HepG2 (cell line): ENCODE measurements around the gene ENAH. TPM values are rescaled to one million over a fixed set of nuclear protein-coding genes. Genes with fewer than 3 reads are reported as not detected.
A peak's percentile ranks its signal among the peaks of the same experiment; 100 is the strongest.

Experiments used
- BRCA1 ChIP-seq: sonication (generic); formaldehyde crosslinking; IDR thresholded peaks from 2 replicates; pipeline ENCODE4 v1.4.0; 2020; ENCODE audit warnings: missing genetic modification reagents
- HES4 ChIP-seq: sonication (generic); formaldehyde crosslinking; IDR thresholded peaks from 2 replicates; pipeline ENCODE4 v1.9.0; 2021; ENCODE audit warnings: mild to moderate bottlenecking, missing genetic modification reagents, borderline replicate concordance
- IRF9 ChIP-seq: sonication (generic); formaldehyde crosslinking; IDR thresholded peaks from 2 replicates; pipeline ENCODE4 v1.8.0; 2022; ENCODE audit warnings: missing genetic modification reagents, mild to moderate bottlenecking, borderline replicate concordance
- KAT2B ChIP-seq: fragments of 150-350 bp; IDR thresholded peaks from 2 replicates; pipeline ENCODE4 v1.6.1; 2014; ENCODE audit warnings: low read depth, low read length, borderline replicate concordance
- NFIC ChIP-seq: IDR thresholded peaks from 2 replicates; pipeline ENCODE4 v1.6.1; 2012; ENCODE audit warnings: mild to moderate bottlenecking, low read length, inconsistent platforms
- NPAS2 ChIP-seq: sonication (generic); formaldehyde crosslinking; IDR thresholded peaks from 2 replicates; pipeline ENCODE4 v1.8.0; 2022; ENCODE audit warnings: mild to moderate bottlenecking, missing genetic modification reagents, borderline replicate concordance
- POLR2G ChIP-seq: fragments of 200-400 bp; formaldehyde crosslinking; IDR thresholded peaks from 2 replicates; pipeline ENCODE4 v1.6.1; 2018; ENCODE audit warnings: mild to moderate bottlenecking, low read depth, low read length, moderate library complexity
- TAF15 ChIP-seq: fragments of 200-400 bp; formaldehyde crosslinking; IDR thresholded peaks from one replicate; pipeline ENCODE4 v1.6.1; 2018; ENCODE audit warnings: mild to moderate bottlenecking, low read depth, low read length; ENCODE audit not compliant: poor library complexity, severe bottlenecking
- ZIK1 ChIP-seq: sonication (generic); formaldehyde crosslinking; IDR thresholded peaks from 2 replicates; pipeline ENCODE4 v1.5.0; 2020; ENCODE audit warnings: mild to moderate bottlenecking, low read depth, missing genetic modification reagents, borderline replicate concordance
- ZNF224 ChIP-seq: sonication (generic); formaldehyde crosslinking; IDR thresholded peaks from 2 replicates; pipeline ENCODE4 v1.5.0; 2020; ENCODE audit warnings: mild to moderate bottlenecking, missing genetic modification reagents
- ZNF317 ChIP-seq: sonication (generic); formaldehyde crosslinking; IDR thresholded peaks from 2 replicates; pipeline ENCODE4 v1.5.0; 2020; ENCODE audit warnings: mild to moderate bottlenecking, missing genetic modification reagents
- ZNF329 ChIP-seq: sonication (generic); formaldehyde crosslinking; IDR thresholded peaks from 2 replicates; pipeline ENCODE4 v1.9.0; 2021; ENCODE audit warnings: low read depth, mild to moderate bottlenecking, missing genetic modification reagents
- ZNF557 ChIP-seq: sonication (generic); formaldehyde crosslinking; IDR thresholded peaks from 2 replicates; pipeline ENCODE4 v1.4.0; 2020; ENCODE audit warnings: missing genetic modification reagents
- ZNF660 ChIP-seq: sonication (generic); formaldehyde crosslinking; IDR thresholded peaks from 2 replicates; pipeline ENCODE4 v1.5.1; 2020; ENCODE audit warnings: mild to moderate bottlenecking, low read depth, missing genetic modification reagents, borderline replicate concordance
- ZNF891 ChIP-seq: sonication (generic); formaldehyde crosslinking; IDR thresholded peaks from 2 replicates; pipeline ENCODE4 v1.5.0; 2020; ENCODE audit warnings: mild to moderate bottlenecking, missing genetic modification reagents
- polyA plus RNA-seq, 8 experiments: library from polyadenylated mRNA; depleted of rRNA in 3 of 8; stranded (reverse) in 7 of 8; unstranded in 1 of 8; fragments of >200 nt; fragmentation: Illumina TruSeq in 4 of 8; extraction: Trizol in 4 of 8; gene quantifications; 2 replicates each; pipeline versions ENCODE4 v1.2.1 to v1.2.3, GENCODE V29; 2011 to 2016; ENCODE audit warnings: low read depth in 4 of 8, missing spikeins in 1 of 8, mixed read lengths in 1 of 8; ENCODE audit not compliant: insufficient read depth in 1 of 8
- total RNA-seq, 5 experiments: library from RNA; depleted of rRNA; stranded (reverse); fragments of >200 nt; fragmentation: Illumina TruSeq; extraction: Trizol; gene quantifications; 2 replicates each; pipeline ENCODE4 v1.2.3, GENCODE V29; 2016; ENCODE audit warnings: low read depth in 1 of 5
- TF ChIP-seq, protein P1 (sequence below): IDR thresholded peaks from 2 replicates; pipeline ENCODE4 v1.6.1; 2012; ENCODE audit warnings: low read depth, low read length, improper control_type of control experiment
- TF ChIP-seq, protein P2 (sequence below): sonication (generic); formaldehyde crosslinking; IDR thresholded peaks from 2 replicates; pipeline ENCODE4 v1.4.0; 2020; ENCODE audit warnings: missing genetic modification reagents
- TF ChIP-seq, protein P3 (sequence below), 2 experiments: sonication (generic) in 1 of 2; formaldehyde crosslinking in 1 of 2; IDR thresholded peaks; 2 replicates each; pipeline versions ENCODE4 v1.4.0 to v1.6.1; 2016 to 2020; ENCODE audit warnings: borderline replicate concordance in 1 of 2, low read depth in 1 of 2, mild to moderate bottlenecking in 1 of 2, missing genetic modification reagents in 1 of 2
- TF ChIP-seq, protein P4 (sequence below): IDR thresholded peaks from 2 replicates; pipeline ENCODE4 v1.6.1; 2012; ENCODE audit warnings: inconsistent platforms

ENAH gene
- total and polyA plus RNA-seq, 2 of the 13 experiments (the other 11 are each of a cell fraction or from before 2014, with no cell fraction given), result 22.1 to 58.3 TPM

- TF ChIP-seq, protein P1, sequence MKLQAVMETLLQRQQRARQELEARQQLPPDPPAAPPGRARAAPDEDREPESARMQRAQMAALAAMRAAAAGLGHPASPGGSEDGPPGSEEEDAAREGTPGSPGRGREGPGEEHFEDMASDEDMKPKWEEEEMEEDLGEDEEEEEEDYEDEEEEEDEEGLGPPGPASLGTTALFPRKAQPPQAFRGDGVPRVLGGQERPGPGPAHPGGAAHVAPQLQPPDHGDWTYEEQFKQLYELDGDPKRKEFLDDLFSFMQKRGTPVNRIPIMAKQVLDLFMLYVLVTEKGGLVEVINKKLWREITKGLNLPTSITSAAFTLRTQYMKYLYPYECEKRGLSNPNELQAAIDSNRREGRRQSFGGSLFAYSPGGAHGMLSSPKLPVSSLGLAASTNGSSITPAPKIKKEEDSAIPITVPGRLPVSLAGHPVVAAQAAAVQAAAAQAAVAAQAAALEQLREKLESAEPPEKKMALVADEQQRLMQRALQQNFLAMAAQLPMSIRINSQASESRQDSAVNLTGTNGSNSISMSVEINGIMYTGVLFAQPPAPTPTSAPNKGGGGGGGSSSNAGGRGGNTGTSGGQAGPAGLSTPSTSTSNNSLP, result no peak; the same call in none of the 2 replicates
- no peak for TF ChIP-seq KAT2B
- TF ChIP-seq, protein P2, sequence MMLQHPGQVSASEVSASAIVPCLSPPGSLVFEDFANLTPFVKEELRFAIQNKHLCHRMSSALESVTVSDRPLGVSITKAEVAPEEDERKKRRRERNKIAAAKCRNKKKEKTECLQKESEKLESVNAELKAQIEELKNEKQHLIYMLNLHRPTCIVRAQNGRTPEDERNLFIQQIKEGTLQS (CRISPR knock-in tag), result peak; percentile 78
- no peak for TF ChIP-seq ZNF660 (CRISPR knock-in tag)
- TF ChIP-seq ZNF329 (CRISPR knock-in tag), result no peak
- no peak for TF ChIP-seq BRCA1 (CRISPR knock-in tag)
- no peak for TF ChIP-seq ZNF317 (CRISPR knock-in tag)
- no peak for TF ChIP-seq IRF9 (CRISPR knock-in tag)
- peak; percentile 67; the same call in 1 of the 2 replicates for TF ChIP-seq NFIC
- TF ChIP-seq HES4 (CRISPR knock-in tag), result no peak
- TF ChIP-seq, protein P3, sequence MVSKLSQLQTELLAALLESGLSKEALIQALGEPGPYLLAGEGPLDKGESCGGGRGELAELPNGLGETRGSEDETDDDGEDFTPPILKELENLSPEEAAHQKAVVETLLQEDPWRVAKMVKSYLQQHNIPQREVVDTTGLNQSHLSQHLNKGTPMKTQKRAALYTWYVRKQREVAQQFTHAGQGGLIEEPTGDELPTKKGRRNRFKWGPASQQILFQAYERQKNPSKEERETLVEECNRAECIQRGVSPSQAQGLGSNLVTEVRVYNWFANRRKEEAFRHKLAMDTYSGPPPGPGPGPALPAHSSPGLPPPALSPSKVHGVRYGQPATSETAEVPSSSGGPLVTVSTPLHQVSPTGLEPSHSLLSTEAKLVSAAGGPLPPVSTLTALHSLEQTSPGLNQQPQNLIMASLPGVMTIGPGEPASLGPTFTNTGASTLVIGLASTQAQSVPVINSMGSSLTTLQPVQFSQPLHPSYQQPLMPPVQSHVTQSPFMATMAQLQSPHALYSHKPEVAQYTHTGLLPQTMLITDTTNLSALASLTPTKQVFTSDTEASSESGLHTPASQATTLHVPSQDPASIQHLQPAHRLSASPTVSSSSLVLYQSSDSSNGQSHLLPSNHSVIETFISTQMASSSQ (IDR thresholded peaks at IDR 0.05; ENCODE audit: low read depth), result no peak
- TF ChIP-seq, protein P3 (CRISPR knock-in tag; IDR thresholded peaks at IDR 0.05; ENCODE audit: borderline replicate concordance), result peak; percentile 45; the same call in 1 of the 2 replicates
- no peak for TF ChIP-seq ZNF557 (CRISPR knock-in tag)
- TF ChIP-seq, protein P4, sequence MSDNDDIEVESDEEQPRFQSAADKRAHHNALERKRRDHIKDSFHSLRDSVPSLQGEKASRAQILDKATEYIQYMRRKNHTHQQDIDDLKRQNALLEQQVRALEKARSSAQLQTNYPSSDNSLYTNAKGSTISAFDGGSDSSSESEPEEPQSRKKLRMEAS, result no peak; the same call in 1 of the 2 replicates
- no peak for TF ChIP-seq TAF15
- TF ChIP-seq NPAS2 (CRISPR knock-in tag), result no peak
- no peak for TF ChIP-seq ZNF224 (CRISPR knock-in tag)
- no peak for TF ChIP-seq ZNF891 (CRISPR knock-in tag)
- no peak for TF ChIP-seq POLR2G
- no peak for TF ChIP-seq ZIK1
Observed at GRCh38 chr1:225694151-225694603, 41.3 kb upstream of the ENAH start (continued).
